GM19035 (cell line): ENCODE results near the gene GPAT3.
A peak's percentile ranks its signal among the peaks of the same experiment; 100 is the strongest.
"Not testable (repeated sequence)": the region's sequence is repeated elsewhere in the genome, so short reads cannot be mapped to it uniquely, and the experiment has no call there.

ENCODE experiments used
- ATAC-seq: cut with Tn5 transposase; IDR thresholded peaks from one replicate; pipeline ENCODE4 v1.9.1; 2021; ENCODE audit not compliant: unreplicated experiment

GPAT3 gene

GRCh38 chr4:83535520-83536361 lies at the start of gene GPAT3:
Gene GPAT3 (plus strand): TSS chr4:83536108. CDS start chr4:83536623, 515 bp downstream.
- ATAC-seq, result peak; percentile 80

DNA sequence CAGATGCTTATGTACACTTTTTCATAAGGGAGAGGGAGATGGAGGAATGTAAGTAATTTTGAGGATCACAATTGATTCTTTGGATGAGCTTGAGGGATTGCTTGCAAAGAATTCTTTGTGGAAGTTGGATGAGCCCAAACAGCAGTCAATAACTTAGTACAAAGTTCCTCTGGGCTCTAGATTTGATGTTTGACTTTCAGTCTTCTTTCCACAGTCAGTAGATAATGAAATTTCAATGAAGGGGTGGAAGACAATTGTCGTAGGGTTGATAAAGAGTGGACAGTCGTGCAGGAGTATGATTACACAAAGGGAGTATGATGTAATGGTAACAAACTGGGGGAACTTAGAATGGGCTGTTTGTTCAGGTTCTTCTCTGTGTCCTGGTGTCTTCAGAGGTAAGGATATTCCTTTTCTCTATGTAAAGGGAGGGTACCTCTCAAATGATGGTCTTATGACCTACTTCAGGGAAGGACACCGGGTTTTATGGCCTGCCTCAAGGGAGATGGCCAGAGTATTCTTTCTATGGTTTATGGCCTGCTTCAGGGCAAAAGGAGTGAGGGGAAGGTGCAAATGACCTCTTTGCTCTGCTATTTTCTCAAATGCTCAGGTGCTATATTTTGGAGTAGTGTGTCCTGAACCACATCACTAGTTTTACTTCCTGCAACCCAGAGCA lies 49.3 kb upstream of the GPAT3 start:
- ATAC-seq, result no peak

GRCh38 chr4:83489711-83490326 lies 46.1 kb upstream of the GPAT3 start:
- no peak for ATAC-seq

DNA sequence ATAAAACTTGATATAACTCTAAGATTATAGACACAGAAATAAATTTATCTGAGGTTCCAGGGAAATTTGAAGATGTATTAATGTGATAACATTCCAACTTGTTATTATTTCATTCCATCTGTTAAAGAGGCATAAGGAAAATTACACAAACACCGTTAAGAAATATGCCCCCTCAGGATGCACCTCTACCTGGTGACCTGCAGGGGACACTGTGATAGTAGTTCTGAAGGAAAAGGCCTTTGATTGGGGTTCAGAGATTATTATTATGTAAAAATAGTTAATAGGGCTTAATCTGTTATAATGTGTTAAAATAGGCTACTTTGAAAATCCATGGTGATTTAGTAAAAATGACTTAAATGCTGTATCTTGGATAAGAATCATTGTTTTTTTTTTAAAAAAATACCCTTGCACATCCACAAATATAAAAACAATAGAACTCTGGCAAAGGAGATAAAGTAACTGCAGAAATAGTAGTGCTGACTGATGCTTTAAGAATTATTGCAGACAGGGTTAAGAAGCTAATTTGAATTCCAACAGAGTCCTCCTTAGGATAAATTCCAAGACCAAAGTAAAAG lies 44.9 kb upstream of the GPAT3 start:
- no peak for ATAC-seq

GRCh38 chr4:83496085-83496917 lies 39.6 kb upstream of the GPAT3 start:
- ATAC-seq, result not testable (repeated sequence)

GRCh38 chr4:83498187-83498586 lies 37.7 kb upstream of the GPAT3 start:
- ATAC-seq, result no peak

- not testable (repeated sequence) for ATAC-seq
Observed at GRCh38 chr4:83501671-83502070, 34.2 kb upstream of the GPAT3 start.

DNA sequence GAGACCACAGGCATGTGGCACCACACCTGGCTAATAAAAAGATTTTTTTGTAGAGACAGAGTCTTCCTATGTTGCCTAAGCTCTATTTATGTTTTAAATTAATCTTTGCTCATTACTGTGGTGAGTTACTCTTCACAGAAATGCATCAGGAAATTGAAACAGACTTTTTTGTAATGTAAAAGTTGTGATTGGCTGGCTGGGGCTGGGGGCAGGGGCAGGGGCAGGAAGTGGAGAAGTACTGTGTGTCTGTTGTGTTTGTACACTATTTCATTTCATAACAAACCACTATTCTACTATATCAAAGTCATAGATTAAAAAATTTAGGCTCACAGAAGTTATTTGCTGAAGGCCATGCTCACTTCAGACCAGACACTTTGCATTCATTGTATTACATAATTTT lies 31.9 kb upstream of the GPAT3 start:
- ATAC-seq, result no peak

GRCh38 chr4:83504503-83504902 lies 31.4 kb upstream of the GPAT3 start:
- ATAC-seq, result no peak

DNA sequence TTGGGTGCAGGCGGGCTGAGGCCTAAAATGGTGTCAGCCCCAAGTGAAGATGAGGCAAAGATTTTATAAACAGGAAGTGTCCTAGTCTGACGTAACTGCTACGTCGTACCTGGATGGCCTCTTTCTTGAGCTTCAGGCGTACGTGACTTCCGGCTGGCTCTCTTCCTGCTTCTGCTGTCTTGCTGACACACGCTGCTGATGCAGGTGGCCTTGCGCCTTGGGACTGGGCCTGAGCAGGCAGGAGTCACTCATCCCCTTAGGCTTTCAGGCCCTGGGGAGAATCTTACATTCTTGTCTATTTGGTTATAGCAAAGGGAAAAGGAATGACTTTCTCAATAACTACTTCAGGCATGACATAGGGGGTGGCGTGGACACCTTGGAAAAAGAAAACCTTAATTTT lies 30.9 kb upstream of the GPAT3 start:
- no peak for ATAC-seq

DNA sequence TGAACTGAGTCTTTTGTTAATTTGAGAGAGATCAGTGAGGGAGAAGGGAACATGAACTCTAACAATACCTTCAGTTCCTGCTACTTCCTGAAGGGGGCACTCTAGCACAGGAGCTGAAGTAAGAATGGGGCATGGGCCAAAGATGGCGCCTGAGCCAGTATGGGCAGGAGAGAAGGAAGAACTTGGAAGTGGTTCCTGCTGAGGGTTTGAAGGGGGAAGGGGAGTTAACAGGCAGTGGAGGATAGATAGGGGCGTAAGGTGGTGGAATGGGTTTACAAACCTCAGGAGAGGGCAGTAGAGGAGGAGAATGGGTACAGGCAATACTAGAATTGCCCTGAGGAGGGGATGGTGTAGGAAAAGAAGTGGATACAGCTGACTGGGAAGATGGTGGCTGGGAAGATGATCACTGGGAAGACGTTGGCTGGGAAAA lies 26.7 kb upstream of the GPAT3 start:
- not testable (repeated sequence) for ATAC-seq

GRCh38 chr4:83510442-83510841 lies 25.5 kb upstream of the GPAT3 start:
- no peak for ATAC-seq

GRCh38 chr4:83516042-83516772 lies 19.7 kb upstream of the GPAT3 start:
- ATAC-seq, result no peak

DNA sequence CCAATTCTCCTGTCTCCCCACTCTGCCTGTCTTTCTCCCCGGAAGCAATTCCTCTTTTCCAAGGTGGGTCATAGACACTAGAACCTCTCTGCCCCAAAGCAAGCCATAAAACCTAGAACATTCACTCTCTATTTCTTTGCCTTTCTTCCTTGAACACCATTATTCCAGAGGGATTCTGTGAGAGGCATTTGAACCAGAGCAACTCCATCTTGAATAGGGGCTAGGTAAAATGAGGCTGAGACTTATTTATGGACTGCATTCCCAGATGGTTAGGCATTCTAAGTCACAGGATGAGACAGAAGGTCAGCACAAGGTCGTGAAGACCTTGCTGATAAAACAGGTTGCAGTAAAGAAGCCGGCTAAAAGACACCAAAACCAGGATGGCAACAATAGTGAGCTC lies 13.7 kb upstream of the GPAT3 start:
- no peak for ATAC-seq

GRCh38 chr4:83527671-83528070 lies 8.2 kb upstream of the GPAT3 start:
- no peak for ATAC-seq

- ATAC-seq, result peak; percentile 26
Observed at GRCh38 chr4:83536362-83537272, 709 bp downstream of the GPAT3 start.

GRCh38 chr4:83542225-83542624 lies 6.3 kb downstream of the GPAT3 start:
- ATAC-seq, result no peak

GRCh38 chr4:83546786-83547185 lies 10.9 kb downstream of the GPAT3 start:
- no peak for ATAC-seq
